ENCODE data around the gene RNF17.

The RNF17 gene

DNA sequence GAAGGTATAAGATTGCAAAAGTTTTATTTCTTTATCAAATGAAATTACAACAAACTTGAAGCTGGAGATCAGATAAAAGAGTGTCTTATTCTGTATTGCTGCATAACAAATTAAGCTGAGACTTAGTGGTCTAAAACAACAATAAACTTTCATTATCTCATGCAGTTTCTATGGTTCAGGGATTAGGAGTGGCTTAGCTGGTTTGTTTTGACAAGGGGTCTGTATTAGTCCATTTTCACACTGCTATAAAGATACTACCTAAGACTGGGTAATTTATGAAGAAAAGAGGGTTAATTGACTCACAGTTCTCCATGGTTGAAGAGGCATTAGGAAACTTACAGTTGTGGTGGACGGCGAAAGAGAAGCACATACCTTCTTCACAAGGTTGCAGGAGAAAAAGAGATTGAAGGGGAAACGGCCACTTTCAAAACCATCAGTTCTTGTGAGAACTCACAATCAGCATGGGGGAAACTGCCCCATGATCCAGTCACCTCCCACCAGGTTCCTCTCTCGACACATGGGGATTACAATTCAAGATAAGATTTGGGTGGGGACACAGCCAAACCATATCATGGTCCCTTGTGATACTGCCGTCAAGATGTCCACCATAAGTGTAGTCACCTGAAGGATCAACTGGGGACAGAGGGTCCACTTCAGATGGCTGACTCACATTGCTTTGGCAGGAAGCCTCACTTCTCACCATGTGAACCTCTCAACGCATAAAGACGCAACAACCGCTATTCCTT lies 97.8 kb downstream of the RNF17 start:
- H3K36me3 ChIP-seq (ENCODE audit: insufficient read depth, insufficient read length, low read length), result no peaks in the 10 kb centered on the region
- peaks cover 2% of the 10 kb centered on the region for H3K4me1 ChIP-seq (ENCODE audit: insufficient read depth, insufficient read length)
- H3K9ac ChIP-seq (ENCODE audit: insufficient read length, low read depth), result no peak overlapping the region
- no peak overlapping the region for H3K4me3 ChIP-seq (ENCODE audit: insufficient read length, low read depth)
- DNase-seq (ENCODE audit: low read depth, low spot score), result no peak
- no peak for TF ChIP-seq SUZ12 (IDR thresholded peaks at IDR 0.05; ENCODE audit: extremely low read depth, insufficient read depth, insufficient read length)
- no peak for TF ChIP-seq ZNF274 (IDR thresholded peaks at IDR 0.05; ENCODE audit: low read depth, low read length)
- no peak for TF ChIP-seq YY1 (IDR thresholded peaks at IDR 0.05; ENCODE audit: insufficient read depth, insufficient read length)
- no peaks in the 10 kb centered on the region; the same call in 1 of the 2 replicates for H3K9me3 ChIP-seq (ENCODE audit: insufficient read depth, low read length)
- H3K27me3 ChIP-seq (ENCODE audit: insufficient read depth, insufficient read length), result no peaks in the 10 kb centered on the region

DNA sequence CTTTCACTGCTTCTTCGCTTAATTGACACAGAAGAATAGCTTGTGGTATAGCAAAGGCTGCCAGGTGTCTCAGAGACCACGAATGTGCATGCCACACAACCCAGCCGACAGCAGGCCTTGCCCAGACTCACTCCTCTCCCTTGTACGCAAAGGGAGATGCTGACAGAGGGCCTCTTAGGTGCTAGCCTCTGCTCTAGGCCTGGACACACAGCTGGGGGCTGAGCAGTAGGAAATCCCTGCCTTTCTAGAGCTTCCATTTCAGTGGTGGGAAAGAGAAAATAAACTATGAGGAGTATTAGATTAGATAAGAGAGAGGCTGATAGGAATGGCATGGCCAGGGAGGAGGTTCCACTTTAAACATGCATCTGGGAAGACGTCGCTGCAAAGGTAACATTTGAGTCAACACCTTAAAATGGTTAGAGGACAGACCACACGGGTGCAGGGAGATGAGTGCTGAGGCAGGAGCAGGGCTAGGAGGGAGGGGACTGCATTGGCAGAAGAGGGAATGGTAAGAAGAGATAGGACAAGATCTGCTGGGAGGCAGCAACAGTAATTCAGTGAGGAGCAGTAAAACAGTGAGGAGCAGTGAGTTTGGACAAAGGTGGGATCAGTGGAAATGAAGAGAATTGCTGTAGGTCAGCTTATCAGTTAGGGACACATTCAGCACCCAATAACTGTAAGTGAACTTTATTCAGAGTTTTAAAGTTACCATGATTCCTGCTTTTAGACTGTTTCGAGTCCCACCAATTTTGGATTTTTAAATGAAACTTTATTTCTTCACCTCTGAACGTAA lies 100.0 kb downstream of the RNF17 start:
- H3K9me3 ChIP-seq (ENCODE audit: insufficient read depth, low read length), result no peaks in the 10 kb centered on the region; the same call in 1 of the 2 replicates
- DNase-seq (ENCODE audit: low read depth, low spot score), result no peak
- no peak overlapping the region for H3K9ac ChIP-seq (ENCODE audit: insufficient read length, low read depth)
- H3K4me1 ChIP-seq (ENCODE audit: insufficient read depth, insufficient read length), result peaks cover 2% of the 10 kb centered on the region
- H3K4me3 ChIP-seq (ENCODE audit: insufficient read length, low read depth), result no peak overlapping the region
- TF ChIP-seq ZNF274 (IDR thresholded peaks at IDR 0.05; ENCODE audit: low read depth, low read length) (no peak), YY1 (IDR thresholded peaks at IDR 0.05; ENCODE audit: insufficient read depth, insufficient read length) (no peak), SUZ12 (IDR thresholded peaks at IDR 0.05; ENCODE audit: extremely low read depth, insufficient read depth, insufficient read length) (no peak)
- H3K27me3 ChIP-seq (ENCODE audit: insufficient read depth, insufficient read length), result no peaks in the 10 kb centered on the region
- no peaks in the 10 kb centered on the region for H3K36me3 ChIP-seq (ENCODE audit: insufficient read depth, insufficient read length, low read length)

DNA sequence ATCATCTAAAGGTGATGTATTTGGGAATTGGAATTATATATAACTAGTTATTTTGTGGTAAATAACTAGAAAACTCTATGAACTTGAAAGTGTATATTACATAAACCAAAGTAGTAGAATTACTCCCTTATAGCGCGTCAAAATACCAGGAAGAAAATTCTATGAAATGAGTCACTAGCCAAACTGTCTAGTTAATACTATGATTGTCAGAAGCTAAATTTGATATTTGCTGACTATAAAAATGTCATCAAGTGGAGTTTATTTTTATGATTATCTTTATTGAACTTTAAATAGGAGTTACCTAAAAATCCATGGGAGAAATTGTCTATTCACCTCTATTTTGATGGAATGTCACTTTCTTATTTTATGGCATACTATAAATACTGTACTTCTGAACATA lies 100.6 kb downstream of the RNF17 start:
- peaks cover 2% of the 10 kb centered on the region for H3K4me1 ChIP-seq (ENCODE audit: insufficient read depth, insufficient read length)
- TF ChIP-seq ZNF274 (IDR thresholded peaks at IDR 0.05; ENCODE audit: low read depth, low read length) (no peak), YY1 (IDR thresholded peaks at IDR 0.05; ENCODE audit: insufficient read depth, insufficient read length) (no peak), SUZ12 (IDR thresholded peaks at IDR 0.05; ENCODE audit: extremely low read depth, insufficient read depth, insufficient read length) (no peak)
- H3K9ac ChIP-seq (ENCODE audit: insufficient read length, low read depth), result no peak overlapping the region
- H3K9me3 ChIP-seq (ENCODE audit: insufficient read depth, low read length), result no peaks in the 10 kb centered on the region; the same call in 1 of the 2 replicates
- no peaks in the 10 kb centered on the region for H3K27me3 ChIP-seq (ENCODE audit: insufficient read depth, insufficient read length)
- no peak for DNase-seq (ENCODE audit: low read depth, low spot score)
- H3K4me3 ChIP-seq (ENCODE audit: insufficient read length, low read depth), result no peak overlapping the region
- no peaks in the 10 kb centered on the region for H3K36me3 ChIP-seq (ENCODE audit: insufficient read depth, insufficient read length, low read length)

DNA sequence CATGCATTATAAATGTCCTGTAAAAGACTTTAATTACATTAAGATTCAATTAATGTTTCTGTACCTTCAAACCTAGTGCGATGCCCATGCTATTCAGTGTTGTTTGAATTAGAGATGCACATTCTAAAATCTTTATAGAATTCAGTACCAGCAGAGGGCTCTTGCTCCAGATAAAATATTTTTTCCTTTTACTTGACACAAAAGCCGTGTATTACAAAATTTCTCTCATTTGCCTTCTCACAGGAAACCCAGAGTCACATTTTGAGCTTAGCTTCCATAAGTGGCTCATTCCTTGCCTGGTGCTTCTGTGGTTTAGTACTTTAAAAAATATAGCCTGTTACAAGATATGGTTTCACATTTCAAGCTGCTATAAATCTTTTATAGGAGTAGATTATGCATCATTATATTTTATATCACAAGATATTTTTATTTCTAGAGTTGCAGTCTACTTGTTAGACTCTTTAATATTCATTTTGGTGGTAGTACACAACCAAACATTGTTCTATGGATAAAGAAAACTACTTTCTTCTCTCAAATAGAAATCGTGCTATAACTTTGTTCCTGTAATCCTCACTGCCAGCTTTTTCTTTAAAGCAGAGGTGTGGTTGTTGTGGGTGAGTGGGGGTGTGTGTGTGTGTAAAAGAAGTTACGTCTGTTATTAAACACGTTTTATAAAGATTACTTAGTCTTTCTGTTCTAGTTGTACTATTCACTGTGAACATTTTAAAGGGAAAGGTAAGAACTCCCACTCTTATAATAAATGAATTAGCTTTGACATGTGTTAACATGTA lies 101.4 kb downstream of the RNF17 start:
- no peak for DNase-seq (ENCODE audit: low read depth, low spot score)
- H3K4me3 ChIP-seq (ENCODE audit: insufficient read length, low read depth), result no peak overlapping the region
- H3K9ac ChIP-seq (ENCODE audit: insufficient read length, low read depth), result no peak overlapping the region
- H3K27me3 ChIP-seq (ENCODE audit: insufficient read depth, insufficient read length), result no peaks in the 10 kb centered on the region
- H3K4me1 ChIP-seq (ENCODE audit: insufficient read depth, insufficient read length), result peaks cover 2% of the 10 kb centered on the region
- H3K9me3 ChIP-seq (ENCODE audit: insufficient read depth, low read length), result no peaks in the 10 kb centered on the region; the same call in 1 of the 2 replicates
- H3K36me3 ChIP-seq (ENCODE audit: insufficient read depth, insufficient read length, low read length), result no peaks in the 10 kb centered on the region
- TF ChIP-seq YY1 (IDR thresholded peaks at IDR 0.05; ENCODE audit: insufficient read depth, insufficient read length) (no peak), SUZ12 (IDR thresholded peaks at IDR 0.05; ENCODE audit: extremely low read depth, insufficient read depth, insufficient read length) (no peak), ZNF274 (IDR thresholded peaks at IDR 0.05; ENCODE audit: low read depth, low read length) (no peak)

DNA sequence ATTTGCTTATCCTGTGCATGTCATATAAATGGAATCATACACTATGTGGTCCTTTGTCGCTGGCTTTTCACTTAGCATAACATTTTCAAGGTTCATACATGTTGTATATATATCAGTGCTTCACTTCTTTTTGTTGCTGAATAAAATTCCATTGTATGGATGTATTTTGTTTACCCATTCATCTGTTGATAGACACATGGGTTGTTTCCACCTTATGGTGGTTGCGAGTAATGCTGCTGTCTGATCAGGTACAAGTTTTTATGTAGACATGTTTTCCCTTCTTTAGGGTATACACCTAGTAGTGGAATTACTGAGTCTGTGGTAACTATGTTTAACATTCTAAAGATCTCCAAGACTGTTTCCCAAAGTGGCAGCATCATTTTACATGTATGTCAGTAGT lies 102.5 kb downstream of the RNF17 start:
- H3K27me3 ChIP-seq (ENCODE audit: insufficient read depth, insufficient read length), result no peaks in the 10 kb centered on the region
- TF ChIP-seq SUZ12 (IDR thresholded peaks at IDR 0.05; ENCODE audit: extremely low read depth, insufficient read depth, insufficient read length) (no peak), ZNF274 (IDR thresholded peaks at IDR 0.05; ENCODE audit: low read depth, low read length) (no peak), YY1 (IDR thresholded peaks at IDR 0.05; ENCODE audit: insufficient read depth, insufficient read length) (no peak)

DNA sequence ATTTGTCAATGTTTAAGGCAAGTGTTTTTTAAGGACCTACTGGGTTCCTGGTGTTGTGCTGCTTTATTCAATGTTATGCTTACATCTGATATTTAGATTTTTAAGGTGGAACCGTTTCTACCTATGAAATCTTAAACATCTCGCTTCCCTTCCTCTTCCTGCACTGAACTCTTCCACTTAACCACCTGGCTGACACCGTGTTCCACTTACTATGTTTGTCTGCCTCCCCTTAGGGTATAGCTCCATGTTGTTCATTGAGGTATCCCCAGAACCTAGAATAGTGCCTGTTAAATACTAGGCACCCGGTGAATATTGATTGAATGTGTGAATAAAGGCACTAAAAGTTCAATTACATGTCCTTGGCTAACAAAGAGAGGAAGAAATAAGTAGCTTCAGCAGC lies 104.9 kb downstream of the RNF17 start:
- Histone ChIP-seq H3K9ac (ENCODE audit: insufficient read length, low read depth) (no peak overlapping the region), H3K4me3 (ENCODE audit: insufficient read length, low read depth) (no peak overlapping the region), H3K36me3 (ENCODE audit: insufficient read depth, insufficient read length, low read length) (no peaks in the 10 kb centered on the region), H3K27me3 (ENCODE audit: insufficient read depth, insufficient read length) (no peaks in the 10 kb centered on the region), H3K9me3 (ENCODE audit: insufficient read depth, low read length) (no peaks in the 10 kb centered on the region), H3K4me1 (ENCODE audit: insufficient read depth, insufficient read length) (peaks cover 2% of the 10 kb centered on the region)
- no peak for DNase-seq (ENCODE audit: low read depth, low spot score)
- TF ChIP-seq SUZ12 (IDR thresholded peaks at IDR 0.05; ENCODE audit: extremely low read depth, insufficient read depth, insufficient read length) (no peak), YY1 (IDR thresholded peaks at IDR 0.05; ENCODE audit: insufficient read depth, insufficient read length) (no peak), ZNF274 (IDR thresholded peaks at IDR 0.05; ENCODE audit: low read depth, low read length) (no peak)

More for the DNA sequence above, 102.5 kb downstream of the RNF17 start:
- Histone ChIP-seq H3K9me3 (ENCODE audit: insufficient read depth, low read length) (no peaks in the 10 kb centered on the region; the same call in 1 of the 2 replicates), H3K4me3 (ENCODE audit: insufficient read length, low read depth) (no peak overlapping the region), H3K9ac (ENCODE audit: insufficient read length, low read depth) (no peak overlapping the region), H3K36me3 (ENCODE audit: insufficient read depth, insufficient read length, low read length) (no peaks in the 10 kb centered on the region), H3K4me1 (ENCODE audit: insufficient read depth, insufficient read length) (peaks cover 2% of the 10 kb centered on the region)
- DNase-seq (ENCODE audit: low read depth, low spot score), result no peak
